HepG2 (cell line): ENCODE results near the gene ZNF22. TPM values are rescaled to one million over a fixed set of nuclear protein-coding genes. Genes with fewer than 3 reads are reported as not detected.

ENCODE experiments used
- FOSL2 ChIP-seq: sonication (generic); formaldehyde crosslinking; IDR thresholded peaks from 2 replicates; pipeline ENCODE4 v1.4.0; 2020; ENCODE audit warnings: missing genetic modification reagents
- HNRNPL ChIP-seq: fragments of 200-400 bp; formaldehyde crosslinking; IDR thresholded peaks from 2 replicates; pipeline ENCODE4 v1.6.1; 2017; ENCODE audit warnings: mild to moderate bottlenecking, low read depth, low read length
- NFRKB ChIP-seq: fragments of 450-650 bp; IDR thresholded peaks from 2 replicates; pipeline ENCODE4 v1.6.1; 2017
- SALL2 ChIP-seq: sonication (generic); formaldehyde crosslinking; IDR thresholded peaks from 2 replicates; pipeline ENCODE4 v1.8.1; 2023; ENCODE audit warnings: mild to moderate bottlenecking, missing genetic modification reagents, inconsistent platforms
- TFAP4 ChIP-seq: sonication (generic); IDR thresholded peaks from 2 replicates; pipeline ENCODE4 v1.6.1; 2016; ENCODE audit warnings: low read depth, borderline replicate concordance
- THAP9 ChIP-seq: sonication (generic); formaldehyde crosslinking; IDR thresholded peaks from 2 replicates; pipeline ENCODE4; 2020; ENCODE audit warnings: missing genetic modification reagents, mild to moderate bottlenecking, borderline replicate concordance
- ZNF143 ChIP-seq: sonication (generic); formaldehyde crosslinking; IDR thresholded peaks from 2 replicates; pipeline ENCODE4 v1.4.0; 2020; ENCODE audit warnings: missing genetic modification reagents
- ZNF414 ChIP-seq: sonication (generic); formaldehyde crosslinking; IDR thresholded peaks from 2 replicates; pipeline ENCODE4 v1.5.0; 2020; ENCODE audit warnings: missing genetic modification reagents
- polyA plus RNA-seq, 8 experiments: library from polyadenylated mRNA; depleted of rRNA in 3 of 8; stranded (reverse) in 7 of 8; unstranded in 1 of 8; fragments of >200 nt; fragmentation: Illumina TruSeq in 4 of 8; extraction: Trizol in 4 of 8; gene quantifications; 2 replicates each; pipeline versions ENCODE4 v1.2.1 to v1.2.3, GENCODE V29; 2011 to 2016; ENCODE audit warnings: low read depth in 4 of 8, missing spikeins in 1 of 8, mixed read lengths in 1 of 8; ENCODE audit not compliant: insufficient read depth in 1 of 8
- total RNA-seq, 5 experiments: library from RNA; depleted of rRNA; stranded (reverse); fragments of >200 nt; fragmentation: Illumina TruSeq; extraction: Trizol; gene quantifications; 2 replicates each; pipeline ENCODE4 v1.2.3, GENCODE V29; 2016; ENCODE audit warnings: low read depth in 1 of 5

The ZNF22 gene
- total and polyA plus RNA-seq, 2 of the 13 experiments (the other 11 are each of a cell fraction or from before 2014, with no cell fraction given), result 0.40 to 1.3 TPM

DNA sequence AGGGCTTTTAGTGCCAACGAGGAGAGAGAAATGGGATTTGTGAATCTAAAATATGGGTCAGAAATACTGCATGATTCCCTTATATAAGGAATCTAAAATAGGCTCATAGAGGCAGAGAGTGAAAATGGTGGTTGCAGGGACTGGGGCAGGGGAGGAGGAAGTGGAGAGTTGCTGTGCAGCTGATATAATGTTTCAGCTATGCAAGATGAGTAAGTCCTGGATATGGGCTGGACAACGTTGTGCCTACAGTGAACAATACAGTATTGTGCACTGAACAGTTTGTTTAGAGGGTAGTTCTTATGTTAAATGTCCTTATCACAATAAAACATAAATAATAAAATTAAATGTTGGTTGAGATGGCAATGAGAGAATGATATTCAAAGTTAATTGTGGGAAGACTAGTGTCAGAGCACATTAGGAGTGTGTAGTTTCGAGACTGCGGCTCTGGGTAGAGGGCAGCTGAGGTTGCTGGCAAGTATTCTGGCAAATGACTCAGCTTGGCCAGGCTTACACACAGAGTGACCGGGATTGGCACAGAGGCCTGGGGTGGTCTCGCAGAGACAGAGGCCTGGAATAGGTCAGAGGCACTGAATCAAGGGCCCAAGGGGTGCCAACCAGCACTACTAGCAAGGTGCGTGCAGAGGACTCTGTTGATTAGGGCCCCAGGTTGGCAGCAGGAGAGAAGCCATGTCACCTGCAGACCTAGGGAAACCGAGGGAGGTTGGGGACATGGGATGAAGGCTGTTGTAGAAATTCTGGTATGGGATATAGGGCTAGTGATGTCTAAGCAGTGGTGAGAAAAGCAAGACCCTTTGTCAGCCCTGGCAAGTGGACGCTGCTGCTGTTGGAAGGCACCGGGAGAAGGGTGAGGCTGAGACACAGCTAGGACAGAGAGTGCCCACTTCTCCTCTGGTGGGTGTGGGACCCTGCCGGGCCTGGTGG, 19.3 kb upstream of the ZNF22 start (continued):
- TF ChIP-seq THAP9 (CRISPR knock-in tag) (0 out of 2 replicates have a peak, but pooled peaks have one; percentile 28), ZNF414 (CRISPR knock-in tag) (peak; percentile 54; the same call in 1 of the 2 replicates), ZNF143 (CRISPR knock-in tag) (no peak), TFAP4 (peak; percentile 50; the same call in 1 of the 2 replicates), NFRKB (no peak), FOSL2 (CRISPR knock-in tag) (peak; percentile 70), SALL2 (CRISPR knock-in tag) (no peak), HNRNPL (peak; percentile 73; the same call in 1 of the 2 replicates)
- TF ChIP-seq, all 625 proteins: peak for 31
